Stimulated activated CD8-positive, alpha-beta memory T cell treated with anti-CD3 and anti-CD28 coated beads, Interleukin-7, amount 100 ng/mL, for 1 hour (primary cell): Measurements from ENCODE around the gene LASP1.

Source experiments
- DNase-seq, 2 donors: peaks; one replicate each; pipeline ENCODE4 v3.0.0-alpha.2; 2020; ENCODE audit warnings: low read depth in 2 of 2

Gene LASP1

DNA sequence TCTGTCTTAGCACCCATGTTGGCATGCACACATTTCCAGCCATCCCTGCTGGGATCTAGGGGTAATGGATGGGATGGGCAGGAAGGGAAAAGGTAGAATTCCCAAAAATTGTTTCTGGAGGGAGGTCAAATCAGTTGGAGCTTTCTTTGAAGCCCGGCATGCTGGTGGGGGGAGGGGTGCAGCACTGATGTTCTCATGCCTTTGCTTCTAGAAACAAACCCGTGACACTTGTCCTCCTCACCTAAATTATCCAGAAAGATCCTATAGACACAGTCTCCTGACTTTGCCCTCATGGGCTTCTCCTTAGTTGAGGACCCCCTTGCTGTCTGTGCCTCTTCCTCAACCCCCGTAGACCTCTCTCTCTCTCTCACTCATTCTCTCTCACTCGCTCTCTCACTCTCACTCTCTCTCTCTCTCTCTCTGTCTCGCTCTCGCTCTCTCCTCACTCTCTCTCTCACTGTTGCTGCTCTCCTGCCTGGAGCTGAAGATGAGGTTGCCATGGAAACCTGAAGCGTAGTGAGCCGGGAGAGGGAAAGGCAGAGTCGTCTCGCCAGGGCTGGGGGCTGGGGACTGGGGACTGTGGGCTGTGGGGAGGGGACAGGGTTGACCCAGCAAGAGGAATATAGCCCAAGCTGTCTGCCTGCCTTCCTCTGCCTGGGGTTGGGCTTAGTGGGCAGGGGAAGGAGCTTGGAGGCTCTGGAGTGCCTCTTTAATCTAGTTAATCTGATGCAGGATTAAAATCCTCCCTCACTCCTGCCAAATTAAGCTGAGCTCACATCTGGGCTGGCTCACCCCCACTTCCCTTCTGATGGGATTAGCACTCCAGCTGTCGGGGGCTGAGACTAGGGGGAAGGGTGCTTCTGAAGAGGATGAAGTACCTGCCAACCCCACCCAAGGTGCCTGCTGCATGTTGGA, 16.1 kb downstream of the LASP1 start:
- no peak for DNase-seq

DNA sequence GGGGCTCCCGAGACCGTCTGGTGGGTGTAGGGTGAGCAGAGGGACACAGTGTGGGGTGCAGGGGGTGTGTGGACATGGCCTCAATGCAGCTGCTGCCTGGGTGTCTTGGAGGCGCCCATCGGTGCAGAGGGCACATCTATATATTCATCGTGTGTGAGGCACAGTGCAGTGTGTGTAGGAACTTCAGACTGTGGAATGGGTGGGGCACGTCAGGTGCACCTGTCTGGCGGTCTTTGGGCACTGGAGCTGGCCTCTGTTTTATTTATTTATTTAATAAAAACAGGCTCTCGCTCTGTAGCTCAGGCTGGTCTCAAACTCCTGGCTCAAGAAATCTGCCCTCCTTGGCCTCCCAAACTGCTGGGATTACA, 16.8 kb downstream of the LASP1 start:
- no peak for DNase-seq

DNA sequence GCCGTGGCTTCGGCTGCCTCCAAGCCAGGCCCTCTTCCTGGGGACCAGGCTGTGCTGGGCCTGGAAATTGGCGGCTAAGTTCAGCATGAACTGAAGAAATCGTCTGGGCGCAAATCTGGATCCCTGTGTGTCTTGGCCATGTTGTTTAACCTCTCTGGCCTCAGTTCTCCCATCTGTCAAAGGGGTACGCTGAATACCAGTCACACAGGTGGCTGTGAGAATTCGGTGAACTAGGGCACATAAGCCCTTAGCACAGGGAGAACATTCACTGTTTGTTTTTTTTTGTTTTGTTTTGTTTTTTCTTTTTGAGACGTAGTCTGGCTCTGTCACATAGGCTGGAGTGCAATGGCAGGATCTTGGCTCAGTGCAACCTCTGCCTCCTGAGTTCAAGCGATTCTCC, 19.0 kb downstream of the LASP1 start:
- DNase-seq: no peak

DNA sequence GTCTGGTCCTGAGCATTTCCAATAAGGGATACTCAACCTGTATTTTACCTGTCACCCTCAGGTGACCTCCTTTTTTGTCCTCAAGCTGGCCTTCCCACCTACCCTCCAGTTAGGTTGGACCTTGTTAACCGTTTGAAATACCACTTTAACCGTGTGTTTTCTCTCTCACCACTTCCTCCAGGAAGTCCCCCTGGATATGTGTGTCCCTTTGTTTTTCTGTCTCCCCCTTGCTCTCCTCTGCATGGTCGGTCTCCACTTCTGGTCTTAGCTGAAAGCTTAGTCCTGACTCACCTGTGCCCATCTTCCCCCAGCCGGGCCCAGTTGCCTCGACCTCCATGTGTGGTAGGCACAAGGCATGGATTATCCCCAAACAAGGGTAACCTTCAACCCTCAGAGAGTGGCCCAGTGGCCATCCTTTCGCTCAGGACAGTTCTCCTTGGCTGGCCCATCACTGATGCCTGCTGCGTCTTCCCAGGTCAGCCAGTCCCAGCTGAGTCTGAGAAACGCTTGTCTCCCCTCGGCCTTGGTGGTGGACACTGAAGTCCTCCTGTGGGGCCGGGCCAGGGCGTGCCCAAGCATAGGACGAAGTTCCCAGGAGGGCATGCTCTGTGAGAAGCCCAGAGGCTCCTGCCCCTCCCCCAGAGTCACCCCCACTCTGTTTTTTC, 20.0 kb downstream of the LASP1 start:
- DNase-seq: no peak

DNA sequence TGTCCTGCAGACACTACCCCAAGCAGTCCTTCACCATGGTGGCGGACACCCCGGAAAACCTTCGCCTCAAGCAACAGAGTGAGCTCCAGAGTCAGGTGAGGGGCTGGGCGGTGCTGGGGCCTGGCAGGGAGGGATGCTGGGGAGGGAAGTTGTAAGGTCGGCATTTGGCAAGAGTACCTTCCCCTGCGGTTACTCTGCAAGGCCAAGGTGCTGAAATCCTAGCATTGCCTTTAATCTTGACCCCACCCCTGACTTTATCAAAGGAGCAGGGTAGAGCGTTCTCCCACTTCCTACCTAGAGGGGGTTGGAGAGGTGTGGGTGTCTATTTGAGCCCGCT, 20.5 kb downstream of the LASP1 start:
- no peak for DNase-seq

DNA sequence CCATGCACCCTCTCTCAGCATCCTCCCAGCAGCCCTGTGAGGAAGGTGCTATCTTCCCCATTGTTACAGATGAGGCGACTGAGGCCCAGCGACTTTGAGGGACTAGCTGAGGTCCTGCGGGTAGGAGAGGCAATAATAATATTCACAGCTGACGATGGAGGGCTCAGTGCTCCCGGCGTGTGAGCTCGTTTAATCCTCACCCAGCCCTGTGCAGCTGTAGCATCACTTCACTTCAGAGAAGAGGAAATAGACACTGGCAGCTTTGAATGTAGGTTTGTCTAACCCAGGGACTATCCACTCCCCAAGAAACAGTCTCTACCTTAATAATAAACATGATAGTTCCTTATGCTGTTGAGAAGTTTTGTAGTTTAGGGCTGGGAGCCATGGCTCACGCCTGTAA, 21.6 kb downstream of the LASP1 start:
- no peak for DNase-seq

DNA sequence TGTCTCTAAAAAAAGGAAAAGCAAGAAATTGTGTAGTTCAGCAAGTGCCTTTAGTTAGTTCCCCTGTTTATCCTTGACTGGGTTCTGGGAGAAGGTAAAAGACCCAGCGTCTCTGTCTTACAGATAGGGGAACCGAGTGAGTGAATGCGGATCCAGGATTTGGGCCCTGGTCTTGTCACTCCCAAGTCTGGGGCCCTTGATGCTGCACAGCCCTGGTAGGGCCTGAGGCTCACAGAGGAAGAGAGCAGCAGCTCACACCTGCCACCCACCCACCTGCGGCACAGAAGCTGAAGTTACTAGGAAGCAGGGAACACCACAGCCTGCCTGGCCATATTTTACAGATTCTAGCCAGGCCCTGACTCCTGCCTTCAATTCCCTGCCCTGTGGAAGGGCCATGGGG, 22.2 kb downstream of the LASP1 start:
- no peak for DNase-seq

DNA sequence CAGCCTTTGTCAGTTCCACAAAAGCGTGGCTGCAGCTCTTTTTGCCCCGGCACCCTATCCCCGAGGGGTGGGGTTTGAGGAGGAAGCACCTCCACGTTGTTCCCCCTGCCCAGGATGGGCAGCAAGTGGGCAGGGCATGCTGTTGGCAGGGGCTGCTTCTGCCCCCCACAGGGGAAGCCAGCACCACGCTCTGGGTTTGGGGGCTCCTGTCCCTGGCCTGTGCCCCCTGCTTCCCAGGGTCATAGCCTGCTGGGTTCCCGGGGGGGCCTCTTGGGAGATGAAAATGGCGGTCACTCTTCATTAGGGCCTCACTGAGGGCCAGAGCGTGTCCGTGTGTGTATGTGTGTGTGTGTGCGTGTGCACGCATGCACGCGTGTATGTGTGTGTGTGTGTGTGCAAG, 22.8 kb downstream of the LASP1 start:
- no peak for DNase-seq

DNA sequence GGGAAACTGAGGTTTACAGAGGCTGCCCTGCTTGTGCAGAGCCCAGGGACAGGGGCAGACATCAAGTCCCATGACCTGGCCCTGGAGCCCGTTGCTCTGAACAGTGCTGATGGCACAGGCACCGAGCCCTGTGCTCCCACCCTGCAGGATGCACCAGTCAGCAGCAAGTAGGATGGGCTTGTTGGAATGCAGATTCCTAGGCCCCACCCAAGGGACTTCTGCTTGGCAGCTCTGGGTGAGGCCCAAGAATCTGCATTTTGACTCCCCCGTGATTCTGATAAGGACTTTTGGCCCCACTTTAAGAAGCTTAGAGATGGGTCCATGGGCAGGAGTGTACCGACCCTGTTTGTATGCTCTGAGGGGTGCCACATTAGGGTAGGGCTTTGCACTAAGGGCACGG, 23.3 kb downstream of the LASP1 start:
- DNase-seq: no peak

DNA sequence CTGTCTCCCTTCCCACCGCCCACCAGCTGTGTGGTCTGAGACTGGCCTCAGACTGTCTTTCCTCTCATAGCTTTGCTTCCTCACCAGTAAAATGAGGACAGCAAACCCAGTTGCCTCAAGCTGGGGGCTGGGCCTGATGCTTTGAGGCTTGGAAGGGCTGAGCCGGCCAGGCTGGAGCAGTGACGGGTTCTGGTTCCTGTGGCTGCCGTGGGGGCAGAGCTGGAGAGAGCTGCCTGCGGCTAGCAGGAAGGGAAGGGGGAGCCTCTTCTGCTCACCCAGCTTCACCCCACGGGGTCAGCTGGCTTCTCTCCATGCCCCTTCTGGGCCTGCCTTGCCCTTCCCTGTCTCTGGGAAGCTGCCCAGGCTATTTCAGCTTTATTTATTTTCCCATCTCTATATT, 23.7 kb downstream of the LASP1 start:
- DNase-seq: no peak

DNA sequence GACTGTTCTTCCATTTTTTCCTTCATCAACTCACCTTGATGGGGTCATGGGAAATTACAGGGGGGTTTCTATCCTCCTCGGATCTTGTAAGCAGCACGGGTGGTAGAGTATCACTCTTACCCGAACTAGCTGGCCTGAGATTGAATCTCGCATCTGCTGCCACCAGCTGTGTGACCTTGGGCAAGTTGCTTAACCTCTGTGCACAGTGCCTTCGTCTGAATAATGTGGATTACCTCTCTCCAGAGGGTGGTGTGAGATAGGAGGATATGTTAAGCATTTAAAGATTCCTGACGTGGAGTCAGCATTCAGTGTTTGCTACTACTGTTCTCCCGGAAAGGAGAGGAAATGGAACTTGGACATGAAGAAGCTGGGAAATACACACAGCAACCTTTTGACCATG, 24.4 kb downstream of the LASP1 start:
- DNase-seq: no peak

DNA sequence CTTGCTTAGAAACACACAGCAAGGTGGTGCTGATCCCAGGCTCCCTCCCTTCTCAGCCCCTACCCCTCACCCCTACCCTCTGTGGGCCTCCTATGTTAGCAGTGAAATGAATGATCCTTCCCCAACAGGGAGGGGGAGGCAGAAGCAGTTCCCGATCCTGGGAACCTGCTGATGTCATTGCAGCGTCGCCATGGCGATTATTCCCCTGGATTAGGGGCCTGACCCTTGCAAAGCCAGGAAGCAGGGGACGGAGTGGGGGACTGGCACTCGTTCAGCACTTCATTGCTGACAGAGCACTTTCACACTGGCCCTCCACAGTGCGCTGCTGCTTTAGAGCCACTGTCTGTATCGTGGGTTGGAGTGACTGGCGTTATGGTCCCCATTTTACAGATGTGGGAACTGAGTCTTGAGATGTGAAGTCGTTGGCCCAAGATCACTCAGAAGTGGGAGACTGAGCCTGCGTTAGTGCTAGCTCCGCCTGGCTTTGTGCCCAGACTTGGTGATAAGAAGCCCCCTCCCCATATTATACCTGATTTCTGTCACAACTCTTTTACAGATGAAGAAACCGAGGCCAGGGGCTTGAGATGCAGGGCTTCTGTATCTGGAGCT, 26.6 kb downstream of the LASP1 start:
- no peak for DNase-seq

DNA sequence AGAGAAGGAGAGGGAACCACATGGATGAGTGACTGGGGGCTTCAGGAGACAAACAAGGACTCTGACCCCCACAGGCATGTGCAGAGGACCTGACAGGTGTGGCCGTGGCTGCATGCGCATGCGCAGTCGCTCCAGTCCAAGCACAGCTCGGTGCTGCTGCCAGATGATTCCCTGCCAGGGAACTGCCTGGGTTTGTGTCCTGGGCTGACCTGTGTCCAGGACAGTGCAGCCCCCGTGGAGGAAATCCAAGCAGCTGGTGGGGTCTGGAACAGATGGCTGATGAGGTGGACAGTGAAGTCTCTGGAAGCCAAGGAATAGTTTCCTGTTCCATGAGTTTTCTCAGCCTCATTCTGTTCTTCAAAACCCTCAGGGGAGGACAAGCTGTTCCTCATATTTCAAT, 27.3 kb downstream of the LASP1 start:
- DNase-seq: no peak

DNA sequence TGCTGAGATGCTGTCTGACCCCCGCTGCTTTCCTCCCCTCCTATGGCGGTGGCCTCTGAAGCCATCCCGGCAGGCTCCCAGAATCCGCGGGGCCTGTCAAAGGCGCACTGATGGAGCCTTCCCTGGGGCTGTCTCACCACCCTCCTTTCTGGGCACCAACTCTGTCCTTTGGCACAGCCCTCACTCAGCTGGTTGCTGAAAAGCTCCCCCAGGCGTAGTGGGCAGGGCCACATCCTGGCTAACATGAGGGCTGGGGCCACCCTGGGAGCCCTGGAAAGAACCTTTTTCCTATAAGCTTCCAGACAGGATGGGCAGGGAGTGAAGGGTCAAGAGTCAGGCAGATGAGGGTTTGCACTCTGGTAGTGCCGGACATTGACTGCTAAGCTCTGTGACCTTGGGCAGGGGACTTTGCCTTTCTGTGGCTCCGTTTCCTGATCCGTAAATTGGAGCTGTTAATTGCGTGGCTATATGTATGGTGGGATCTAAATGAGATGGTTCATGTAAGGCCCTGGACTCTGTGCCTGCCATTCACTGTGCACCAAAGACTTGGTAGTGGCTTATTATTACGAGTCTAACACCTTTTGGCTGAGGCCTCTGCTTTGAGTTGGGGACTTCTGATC, 27.9 kb downstream of the LASP1 start:
- no peak for DNase-seq

DNA sequence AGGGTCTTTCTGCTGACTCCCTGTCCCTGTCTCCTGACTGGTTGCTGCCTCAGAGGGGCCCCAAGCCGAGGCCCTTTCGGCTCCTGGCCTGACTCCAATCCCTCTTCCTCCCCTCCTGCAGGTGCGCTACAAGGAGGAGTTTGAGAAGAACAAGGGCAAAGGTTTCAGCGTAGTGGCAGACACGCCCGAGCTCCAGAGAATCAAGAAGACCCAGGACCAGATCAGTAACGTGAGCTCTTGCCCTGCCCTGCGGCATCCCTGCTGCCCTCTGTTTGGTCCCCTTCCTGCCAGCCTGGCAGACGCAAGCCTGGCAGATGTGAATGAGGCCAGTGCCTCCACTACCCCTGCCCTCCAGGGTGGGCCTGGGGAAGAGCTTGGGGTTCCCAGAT, 28.4 kb downstream of the LASP1 start:
- no peak for DNase-seq

DNA sequence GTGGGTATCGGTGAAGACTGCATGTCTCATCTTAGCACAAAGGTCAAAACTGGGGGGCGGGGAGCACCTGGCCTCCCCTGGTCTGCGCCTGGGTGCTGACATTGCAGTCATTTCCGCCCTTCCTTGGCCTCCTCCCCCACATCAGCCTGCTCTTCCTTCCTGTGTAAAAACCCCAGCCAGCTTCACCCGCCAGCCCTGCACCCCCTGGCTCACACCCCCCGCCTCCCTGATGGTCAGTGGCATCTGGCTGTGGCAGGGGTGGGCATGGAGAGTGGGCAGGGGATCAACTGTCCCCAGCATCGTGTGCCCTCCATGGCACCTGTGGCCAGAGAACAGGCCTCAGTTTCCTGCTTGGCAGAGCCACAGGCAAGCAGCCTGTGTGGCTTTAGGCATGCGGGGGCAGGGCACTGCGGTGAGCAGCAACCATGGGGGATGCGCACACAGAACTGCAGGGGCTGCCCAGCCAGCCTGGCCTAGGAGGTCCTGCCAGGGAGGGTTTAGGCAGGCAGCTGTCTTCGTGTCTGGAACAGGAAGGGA, 29.0 kb downstream of the LASP1 start:
- peak; percentile 55 to 58 for DNase-seq

DNA sequence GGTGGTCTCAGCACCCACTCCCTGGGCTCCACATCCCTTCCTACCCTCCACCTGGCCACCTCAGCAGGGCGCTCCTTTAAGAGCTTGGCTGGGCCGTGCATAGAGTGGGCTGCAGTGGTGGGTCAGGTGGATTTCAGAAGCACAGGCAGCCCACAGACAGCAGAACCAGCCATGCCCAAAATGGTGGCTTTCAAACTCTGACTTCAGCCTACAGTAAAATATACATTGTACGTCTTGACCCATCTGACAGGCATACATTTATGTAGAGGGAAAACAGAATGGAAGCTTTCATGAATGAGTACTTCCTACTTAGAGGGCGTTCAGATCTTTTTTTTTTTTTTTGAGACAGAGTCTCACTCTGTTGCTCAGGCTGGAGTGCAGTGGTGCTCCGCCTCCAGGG, 29.6 kb downstream of the LASP1 start:
- DNase-seq: no peak

DNA sequence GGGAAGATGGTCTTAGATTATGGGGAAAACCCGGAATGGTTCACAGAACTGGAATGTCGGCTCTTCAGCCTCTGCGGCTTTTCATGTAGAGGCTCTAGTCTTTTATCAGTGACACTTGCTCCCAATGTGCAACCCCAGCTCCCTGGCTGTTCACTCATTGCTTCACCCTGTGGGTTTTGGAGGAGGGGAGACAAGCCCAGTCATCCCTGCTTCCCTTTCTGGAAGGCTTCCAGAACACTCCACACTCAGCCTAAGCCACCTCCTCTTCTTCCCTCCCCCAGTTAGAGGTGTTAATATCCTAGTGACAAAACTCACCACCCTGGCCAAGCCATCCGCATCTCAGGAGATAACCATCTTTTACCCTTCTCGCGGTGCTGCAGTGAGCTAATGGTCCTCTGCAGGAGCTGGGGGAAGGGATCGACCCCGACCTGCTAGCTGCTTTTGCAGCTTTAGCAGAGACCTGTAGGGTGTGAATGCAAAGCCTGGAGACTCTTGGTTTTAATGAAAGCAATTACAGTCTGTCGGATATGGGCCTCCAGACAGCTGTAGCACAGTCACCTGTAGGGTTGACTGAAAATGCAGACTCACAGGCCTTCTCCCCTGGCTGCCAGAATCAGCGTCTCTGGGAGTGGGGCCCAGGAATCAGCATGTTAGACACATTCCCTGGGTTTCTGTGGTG, 31.3 kb downstream of the LASP1 start:
- DNase-seq: no peak

DNA sequence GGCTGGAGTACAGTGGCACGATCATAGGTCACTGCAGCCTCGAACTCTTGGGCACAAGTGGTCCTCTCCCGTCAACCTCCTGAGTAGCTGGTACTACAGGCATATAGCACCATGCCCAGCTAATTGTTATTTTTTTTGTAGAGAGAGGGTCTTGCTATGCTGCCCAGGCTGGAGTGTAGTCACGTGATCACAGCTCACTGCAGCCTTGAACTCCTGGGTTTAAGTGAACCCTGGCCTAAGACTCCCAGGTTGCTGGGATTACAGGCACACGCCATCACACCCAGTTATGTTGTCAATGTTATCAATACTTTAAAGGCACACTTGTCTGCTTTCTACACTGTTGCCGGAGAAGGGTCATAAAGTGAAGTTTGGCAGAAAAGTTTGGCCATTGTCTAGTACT, 33.5 kb downstream of the LASP1 start:
- DNase-seq: no peak

DNA sequence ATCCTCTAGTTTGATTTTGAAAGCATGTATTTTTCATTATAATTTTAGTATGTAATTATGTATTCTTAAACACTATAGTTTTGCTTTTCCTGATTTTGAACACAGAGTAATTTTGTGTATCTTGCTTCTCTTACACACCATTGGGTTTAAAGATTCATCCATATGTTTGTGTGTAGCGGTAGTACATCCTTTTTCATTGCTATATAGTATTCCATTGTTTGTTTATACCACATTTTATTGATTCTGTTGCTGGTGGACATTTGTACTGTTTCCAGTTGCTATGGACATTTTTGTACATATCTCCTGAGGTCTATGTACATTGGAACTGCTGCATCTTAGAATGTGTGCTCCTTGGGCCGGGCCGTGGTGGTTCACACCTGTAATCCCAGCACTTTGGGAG, 35.0 kb downstream of the LASP1 start:
- DNase-seq: no peak

DNA sequence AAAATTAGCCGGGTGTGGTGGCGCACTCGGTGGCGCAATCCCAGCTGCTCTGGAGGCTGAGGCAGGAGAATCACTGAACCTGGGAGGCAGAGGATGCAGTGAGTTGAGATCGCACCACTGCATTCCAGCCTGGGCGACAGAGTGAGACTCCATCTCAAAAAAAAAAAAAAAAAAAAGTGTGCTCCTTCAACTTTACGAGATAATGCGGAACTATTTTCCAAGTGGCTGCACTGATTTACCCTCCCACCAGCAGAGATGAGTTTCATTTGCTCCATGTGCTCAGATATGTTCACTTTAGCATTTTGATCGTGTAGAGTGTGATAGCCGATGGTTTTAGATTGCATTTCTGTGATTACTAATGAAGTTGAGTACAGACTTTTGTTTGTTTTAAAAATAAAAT, 35.5 kb downstream of the LASP1 start:
- DNase-seq: no peak
